Panc1 (cell line): ENCODE results near the gene ARHGEF3.
A peak's percentile ranks its signal among the peaks of the same experiment; 100 is the strongest.

ENCODE experiments used
- POLR2AphosphoS5 ChIP-seq: IDR thresholded peaks from 2 replicates; pipeline ENCODE4 v1.6.1; 2012; ENCODE audit warnings: mild to moderate bottlenecking, low read depth, low read length, moderate library complexity
- REST ChIP-seq, 2 experiments: IDR thresholded peaks; 2 replicates each; pipeline ENCODE4 v1.6.1; 2011 to 2012; ENCODE audit warnings: low read depth in 2 of 2, control low read depth in 1 of 2, low read length in 1 of 2, mild to moderate bottlenecking in 1 of 2, moderate library complexity in 1 of 2; ENCODE audit not compliant: insufficient read depth in 1 of 2
- SIN3A ChIP-seq: IDR thresholded peaks from 2 replicates; pipeline ENCODE4 v1.6.1; 2012; ENCODE audit warnings: low read depth, mild to moderate bottlenecking, low read length, moderate library complexity, borderline replicate concordance; ENCODE audit not compliant: insufficient read depth
- TCF7L2 ChIP-seq: IDR thresholded peaks from 2 replicates; pipeline ENCODE4 v1.6.1; 2011; ENCODE audit warnings: mild to moderate bottlenecking, low read depth, low read length, inconsistent platforms
- TF ChIP-seq, protein P1 (sequence below): fragments of 450-650 bp; IDR thresholded peaks from 2 replicates; pipeline ENCODE4 v1.5.1; 2017; ENCODE audit warnings: mild to moderate bottlenecking

DNA sequence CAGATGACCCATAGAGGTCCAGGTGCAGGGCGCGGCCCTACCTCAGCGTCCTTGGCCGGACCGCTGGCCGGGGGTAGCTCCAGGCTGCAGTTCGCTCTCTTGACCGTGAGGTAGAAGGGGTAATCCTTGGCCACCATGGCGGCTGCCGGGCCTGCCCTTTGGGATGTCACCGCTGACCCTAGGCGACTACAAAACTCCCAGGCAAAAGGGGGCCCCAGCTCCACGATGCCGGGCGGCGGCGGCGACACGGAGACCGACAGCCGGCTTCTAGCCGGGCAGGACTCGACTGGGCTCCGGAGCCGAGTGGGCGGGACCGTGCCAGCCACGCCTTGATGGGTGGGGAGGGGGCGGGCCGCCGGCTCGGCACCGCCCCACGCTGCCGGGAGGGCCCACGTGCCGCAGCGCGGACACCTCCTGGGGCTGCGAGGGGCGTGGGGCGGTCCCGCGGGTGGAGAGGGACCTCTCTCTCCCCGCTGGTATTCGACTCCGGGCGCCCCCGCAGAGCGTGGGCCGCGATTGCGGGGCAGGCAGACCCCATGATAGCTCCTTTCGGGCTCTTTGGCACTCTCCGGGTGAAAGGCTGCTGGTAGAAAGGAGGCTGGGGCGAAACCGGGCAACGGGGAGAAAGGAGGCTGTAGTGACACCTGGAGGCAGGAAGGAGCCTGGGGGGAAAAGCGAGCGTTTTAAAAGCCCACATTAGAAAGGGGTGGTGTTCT, at the start of gene ARHGEF3:
- TF ChIP-seq, protein P1, sequence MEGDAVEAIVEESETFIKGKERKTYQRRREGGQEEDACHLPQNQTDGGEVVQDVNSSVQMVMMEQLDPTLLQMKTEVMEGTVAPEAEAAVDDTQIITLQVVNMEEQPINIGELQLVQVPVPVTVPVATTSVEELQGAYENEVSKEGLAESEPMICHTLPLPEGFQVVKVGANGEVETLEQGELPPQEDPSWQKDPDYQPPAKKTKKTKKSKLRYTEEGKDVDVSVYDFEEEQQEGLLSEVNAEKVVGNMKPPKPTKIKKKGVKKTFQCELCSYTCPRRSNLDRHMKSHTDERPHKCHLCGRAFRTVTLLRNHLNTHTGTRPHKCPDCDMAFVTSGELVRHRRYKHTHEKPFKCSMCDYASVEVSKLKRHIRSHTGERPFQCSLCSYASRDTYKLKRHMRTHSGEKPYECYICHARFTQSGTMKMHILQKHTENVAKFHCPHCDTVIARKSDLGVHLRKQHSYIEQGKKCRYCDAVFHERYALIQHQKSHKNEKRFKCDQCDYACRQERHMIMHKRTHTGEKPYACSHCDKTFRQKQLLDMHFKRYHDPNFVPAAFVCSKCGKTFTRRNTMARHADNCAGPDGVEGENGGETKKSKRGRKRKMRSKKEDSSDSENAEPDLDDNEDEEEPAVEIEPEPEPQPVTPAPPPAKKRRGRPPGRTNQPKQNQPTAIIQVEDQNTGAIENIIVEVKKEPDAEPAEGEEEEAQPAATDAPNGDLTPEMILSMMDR, result peak; percentile 78
- TF ChIP-seq REST (IDR thresholded peaks at IDR 0.05; ENCODE audit: insufficient read depth in 1 of 2, low read depth in 2 of 2, low read length in 1 of 2) (no peak), SIN3A (peak; percentile 34; the same call in 1 of the 2 replicates), TCF7L2 (no peak), POLR2AphosphoS5 (no peak)
